Osteoblast (primary cell): ENCODE results near the gene AKR1C3. TPM values are rescaled to one million over a fixed set of nuclear protein-coding genes. Genes with fewer than 3 reads are reported as not detected.

ENCODE experiments used
- DNase-seq: peaks from one replicate; pipeline ENCODE4 v3.0.0; 2011; ENCODE audit warnings: low spot score, mixed read lengths; ENCODE audit not compliant: insufficient read length; ENCODE audit errors: missing footprints
- H2AFZ ChIP-seq: 2 replicates; pipeline ENCODE4 v1.6.0; 2011; ENCODE audit warnings: mild to moderate bottlenecking, low read length
- H3K27ac ChIP-seq: 2 replicates; pipeline ENCODE4 v1.5.1; 2011; ENCODE audit warnings: mild to moderate bottlenecking, low read depth, low read length, moderate library complexity
- H3K27me3 ChIP-seq: 2 replicates; pipeline ENCODE4 v1.6.0; 2012; ENCODE audit warnings: mild to moderate bottlenecking, control low read depth, inconsistent platforms, low read length, moderate library complexity; ENCODE audit not compliant: insufficient read depth
- H3K36me3 ChIP-seq: 2 replicates; pipeline ENCODE4 v1.5.1; 2011; ENCODE audit warnings: mild to moderate bottlenecking, low read length, control low read depth, moderate library complexity; ENCODE audit not compliant: insufficient read depth
- H3K4me1 ChIP-seq: 2 replicates; pipeline ENCODE4 v1.5.1; 2011; ENCODE audit warnings: mild to moderate bottlenecking, low read length, control low read depth, moderate library complexity; ENCODE audit not compliant: insufficient read depth
- H3K4me2 ChIP-seq: 2 replicates; pipeline ENCODE4 v1.6.0; 2011; ENCODE audit warnings: mild to moderate bottlenecking, low read length; ENCODE audit not compliant: insufficient read depth
- H3K4me3 ChIP-seq: fragments of 200-600 bp; sonication (generic); 3 replicates; pipeline ENCODE4 v1.5.1; 2012; ENCODE audit warnings: mild to moderate bottlenecking, low read length, inconsistent platforms; ENCODE audit not compliant: insufficient read depth
- H3K79me2 ChIP-seq: 2 replicates; pipeline ENCODE4 v1.6.0; 2012; ENCODE audit warnings: mild to moderate bottlenecking, low read length, control low read depth, inconsistent platforms; ENCODE audit not compliant: insufficient read depth
- H3K9me3 ChIP-seq: 2 replicates; pipeline ENCODE4 v1.5.1; 2011; ENCODE audit warnings: low read depth, low read length, control low read depth
- H4K20me1 ChIP-seq: 2 replicates; pipeline ENCODE4 v1.6.0; 2012; ENCODE audit warnings: mild to moderate bottlenecking, low read length, control low read depth; ENCODE audit not compliant: insufficient read depth
- total RNA-seq: library from RNA; depleted of rRNA; stranded (reverse); fragments of >200 nt; gene quantifications from 2 replicates; pipeline ENCODE4 v1.2.3, GENCODE V29; 2012
- TF ChIP-seq, protein P1 (sequence below): IDR thresholded peaks from 2 replicates; pipeline ENCODE4 v1.5.1; 2011; ENCODE audit warnings: mild to moderate bottlenecking, low read depth, low read length, moderate library complexity; ENCODE audit errors: extremely low read depth

Gene AKR1C3
- total RNA-seq, 1 donor, result 238 TPM

DNA sequence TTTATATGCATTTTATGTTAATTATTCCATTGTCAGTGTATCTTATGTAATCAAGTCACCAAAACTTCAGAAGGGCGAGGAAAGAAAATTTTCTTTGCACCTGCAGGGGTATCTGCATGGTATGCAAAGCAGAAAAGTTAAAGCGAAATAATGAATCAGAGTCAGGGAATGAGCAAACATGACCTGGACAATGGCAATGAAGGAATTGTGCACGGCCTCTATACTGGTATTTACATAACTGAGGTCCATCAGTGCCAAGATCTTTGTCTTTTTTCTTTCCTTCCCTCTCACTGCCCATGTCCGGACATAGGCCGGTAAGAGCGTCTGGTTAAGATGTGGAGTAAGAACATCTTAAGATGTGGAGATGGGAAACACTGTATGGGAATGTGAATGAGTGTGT lies 14.4 kb upstream of the AKR1C3 start:
- no peaks in the 10 kb centered on the region for H3K27me3 ChIP-seq
- DNase-seq, result no peak
- no peaks in the 10 kb centered on the region for H3K36me3 ChIP-seq
- no peak overlapping the region for H3K4me3 ChIP-seq
- H3K9me3 ChIP-seq, result no peaks in the 10 kb centered on the region
- no peaks in the 10 kb centered on the region for H4K20me1 ChIP-seq
- H3K27ac ChIP-seq, result no peak overlapping the region
- no peak overlapping the region for H3K4me2 ChIP-seq
- H2AFZ ChIP-seq, result no peak overlapping the region
- H3K79me2 ChIP-seq, result no peaks in the 10 kb centered on the region
- TF ChIP-seq, protein P1, sequence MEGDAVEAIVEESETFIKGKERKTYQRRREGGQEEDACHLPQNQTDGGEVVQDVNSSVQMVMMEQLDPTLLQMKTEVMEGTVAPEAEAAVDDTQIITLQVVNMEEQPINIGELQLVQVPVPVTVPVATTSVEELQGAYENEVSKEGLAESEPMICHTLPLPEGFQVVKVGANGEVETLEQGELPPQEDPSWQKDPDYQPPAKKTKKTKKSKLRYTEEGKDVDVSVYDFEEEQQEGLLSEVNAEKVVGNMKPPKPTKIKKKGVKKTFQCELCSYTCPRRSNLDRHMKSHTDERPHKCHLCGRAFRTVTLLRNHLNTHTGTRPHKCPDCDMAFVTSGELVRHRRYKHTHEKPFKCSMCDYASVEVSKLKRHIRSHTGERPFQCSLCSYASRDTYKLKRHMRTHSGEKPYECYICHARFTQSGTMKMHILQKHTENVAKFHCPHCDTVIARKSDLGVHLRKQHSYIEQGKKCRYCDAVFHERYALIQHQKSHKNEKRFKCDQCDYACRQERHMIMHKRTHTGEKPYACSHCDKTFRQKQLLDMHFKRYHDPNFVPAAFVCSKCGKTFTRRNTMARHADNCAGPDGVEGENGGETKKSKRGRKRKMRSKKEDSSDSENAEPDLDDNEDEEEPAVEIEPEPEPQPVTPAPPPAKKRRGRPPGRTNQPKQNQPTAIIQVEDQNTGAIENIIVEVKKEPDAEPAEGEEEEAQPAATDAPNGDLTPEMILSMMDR, result no peak
- peaks cover 2% of the 10 kb centered on the region for H3K4me1 ChIP-seq

DNA sequence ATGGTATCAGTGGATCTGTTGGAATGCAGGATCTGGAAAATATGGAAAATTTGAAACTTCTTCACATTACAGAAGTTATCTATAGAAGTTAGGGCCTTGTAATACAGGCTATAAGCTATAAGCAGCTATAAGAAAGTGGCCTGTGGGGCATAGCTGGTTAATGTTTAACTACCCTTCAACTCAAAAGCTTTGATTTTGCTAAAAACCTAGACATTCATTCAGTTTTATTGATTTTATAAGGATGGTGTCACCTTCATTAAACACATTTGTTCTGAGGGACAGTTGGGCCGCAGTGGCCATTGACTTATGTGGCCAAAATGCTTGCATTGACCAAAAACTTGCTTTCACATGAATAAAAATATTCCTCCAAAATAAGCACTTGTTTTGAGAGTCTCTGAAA lies 13.1 kb upstream of the AKR1C3 start:
- H3K4me1 ChIP-seq, result peaks cover 2% of the 10 kb centered on the region
- H3K79me2 ChIP-seq, result no peaks in the 10 kb centered on the region
- no peak overlapping the region for H3K4me2 ChIP-seq
- TF ChIP-seq, protein P1, result no peak
- no peaks in the 10 kb centered on the region for H3K27me3 ChIP-seq
- H4K20me1 ChIP-seq, result no peaks in the 10 kb centered on the region
- H3K36me3 ChIP-seq, result no peaks in the 10 kb centered on the region
- no peak overlapping the region for H3K4me3 ChIP-seq
- no peaks in the 10 kb centered on the region for H3K9me3 ChIP-seq
- no peak overlapping the region for H2AFZ ChIP-seq
- no peak overlapping the region for H3K27ac ChIP-seq
- DNase-seq, result no peak

DNA sequence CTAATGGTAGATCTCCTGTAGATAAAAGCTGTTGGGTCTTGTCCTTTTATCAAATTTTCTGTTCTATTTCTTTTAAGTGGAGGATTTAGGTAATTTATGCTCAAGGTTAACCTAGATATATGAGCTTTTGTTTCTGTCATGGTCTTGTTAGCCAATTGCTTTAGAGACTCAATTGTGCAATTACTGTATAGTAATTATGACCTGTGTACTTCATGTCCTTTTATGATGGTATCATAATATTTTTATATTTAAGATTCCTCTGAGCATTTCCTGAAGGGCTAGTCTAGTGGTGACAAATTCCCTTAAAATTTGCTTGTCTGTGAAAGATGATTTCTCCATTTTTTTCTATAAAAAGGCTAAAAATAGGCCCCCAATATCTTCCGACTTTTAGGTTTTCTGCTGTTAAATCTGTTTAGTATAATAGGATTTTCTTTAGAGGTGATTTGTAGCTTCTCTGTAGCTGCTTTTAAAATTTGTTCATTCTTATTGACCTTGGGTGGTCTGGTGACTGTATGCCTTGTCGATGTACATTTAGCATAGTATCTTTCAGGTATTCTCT lies 5.4 kb upstream of the AKR1C3 start:
- no peaks in the 10 kb centered on the region for H3K36me3 ChIP-seq

DNA sequence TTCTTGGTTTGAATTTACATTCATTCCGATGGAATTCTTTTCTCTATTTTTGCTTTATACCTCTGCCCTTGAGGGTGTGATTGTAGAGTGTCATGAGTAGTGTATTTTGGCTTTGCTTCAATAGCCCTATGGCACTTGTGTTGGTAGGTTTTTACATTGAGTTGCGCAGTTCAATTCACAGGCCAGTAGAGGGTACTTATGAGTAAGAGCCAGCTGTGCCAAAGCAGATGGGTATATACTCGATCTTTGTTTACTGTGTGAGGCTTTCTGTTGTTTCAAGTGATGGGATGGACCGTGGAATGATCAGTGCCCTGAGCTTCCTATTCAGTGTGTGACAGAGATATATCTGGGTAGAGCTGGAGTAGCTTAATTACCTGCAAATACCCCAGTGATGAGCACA lies 4.3 kb upstream of the AKR1C3 start:
- Histone ChIP-seq H3K27ac (no peak overlapping the region), H4K20me1 (no peaks in the 10 kb centered on the region), H3K9me3 (no peaks in the 10 kb centered on the region), H3K27me3 (no peaks in the 10 kb centered on the region), H3K4me3 (no peak overlapping the region), H3K79me2 (no peaks in the 10 kb centered on the region), H2AFZ (peak overlapping the region; percentile 16), H3K4me2 (no peak overlapping the region), H3K36me3 (no peaks in the 10 kb centered on the region), H3K4me1 (peaks cover 5% of the 10 kb centered on the region)
- TF ChIP-seq, protein P1, result peak; percentile 41
- DNase-seq, result no peak

More for the DNA sequence above, 5.4 kb upstream of the AKR1C3 start:
- Histone ChIP-seq H3K9me3 (no peaks in the 10 kb centered on the region), H3K4me2 (no peak overlapping the region), H2AFZ (no peak overlapping the region), H3K79me2 (no peaks in the 10 kb centered on the region), H3K4me3 (no peak overlapping the region), H4K20me1 (no peaks in the 10 kb centered on the region), H3K27me3 (no peaks in the 10 kb centered on the region), H3K4me1 (no peaks in the 10 kb centered on the region), H3K27ac (no peak overlapping the region)
- TF ChIP-seq, protein P1, result no peak
- no peak for DNase-seq
